ENCODE measurements around the gene PSMD1. TPM values are rescaled to one million over a fixed set of nuclear protein-coding genes. Genes with fewer than 3 reads are reported as not detected.

PSMD1 gene
- total RNA-seq, 1 donor from 2014 or later, result 87.3 TPM

- TF ChIP-seq CTCF (conservative IDR thresholded peaks at IDR 0.05; ENCODE audit: low read depth, low read length), result no peak
- DNase-seq (ENCODE audit: low read depth), result no peak
Observed at GRCh38 chr2:231184319-231184718, 127.7 kb downstream of the PSMD1 start.

GRCh38 chr2:231185050-231185725, 128.5 kb downstream of the PSMD1 start:
- TF ChIP-seq CTCF (conservative IDR thresholded peaks at IDR 0.05; ENCODE audit: low read depth, low read length), result no peak
- no peak overlapping the region for H3K4me3 ChIP-seq (ENCODE audit: low read depth, low read length)
- no peak for DNase-seq (ENCODE audit: low read depth)

More at GRCh38 chr2:231184319-231184718, 127.7 kb downstream of the PSMD1 start:
- no peak overlapping the region for H3K4me3 ChIP-seq (ENCODE audit: low read depth, low read length)

- no peak for DNase-seq (ENCODE audit: low read depth)
- TF ChIP-seq CTCF (conservative IDR thresholded peaks at IDR 0.05; ENCODE audit: low read depth, low read length), result no peak
- no peak overlapping the region for H3K4me3 ChIP-seq (ENCODE audit: low read depth, low read length)
Observed at GRCh38 chr2:231185886-231186285, 129.2 kb downstream of the PSMD1 start.

DNA sequence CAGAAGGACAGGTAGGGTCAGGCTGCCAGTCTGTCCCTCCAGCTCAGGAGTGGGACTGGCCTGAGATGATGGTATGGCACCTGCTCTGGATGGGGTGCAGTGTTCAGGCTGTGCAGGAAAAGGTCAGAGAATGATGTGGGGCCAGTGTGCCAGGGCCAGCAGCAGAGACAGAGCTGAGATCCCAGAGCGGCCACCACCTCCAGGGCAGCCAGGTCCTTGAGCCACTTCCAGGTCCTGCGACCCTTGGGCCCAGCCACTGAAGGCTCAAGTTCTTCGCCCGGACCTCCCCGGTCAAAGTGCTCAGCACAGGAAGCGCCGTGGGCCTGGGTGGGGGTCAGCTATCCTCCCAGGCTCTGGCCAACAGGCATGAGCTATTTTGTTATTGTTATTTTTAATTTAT, 129.7 kb downstream of the PSMD1 start:
- DNase-seq (ENCODE audit: low read depth), result no peak
- no peak for TF ChIP-seq CTCF (conservative IDR thresholded peaks at IDR 0.05; ENCODE audit: low read depth, low read length)
- H3K4me3 ChIP-seq (ENCODE audit: low read depth, low read length), result no peak overlapping the region

- TF ChIP-seq CTCF (conservative IDR thresholded peaks at IDR 0.05; ENCODE audit: low read depth, low read length), result no peak
- DNase-seq (ENCODE audit: low read depth), result no peak
- H3K4me3 ChIP-seq (ENCODE audit: low read depth, low read length), result no peak overlapping the region
Observed at GRCh38 chr2:231187736-231188505, 131.3 kb downstream of the PSMD1 start.

DNA sequence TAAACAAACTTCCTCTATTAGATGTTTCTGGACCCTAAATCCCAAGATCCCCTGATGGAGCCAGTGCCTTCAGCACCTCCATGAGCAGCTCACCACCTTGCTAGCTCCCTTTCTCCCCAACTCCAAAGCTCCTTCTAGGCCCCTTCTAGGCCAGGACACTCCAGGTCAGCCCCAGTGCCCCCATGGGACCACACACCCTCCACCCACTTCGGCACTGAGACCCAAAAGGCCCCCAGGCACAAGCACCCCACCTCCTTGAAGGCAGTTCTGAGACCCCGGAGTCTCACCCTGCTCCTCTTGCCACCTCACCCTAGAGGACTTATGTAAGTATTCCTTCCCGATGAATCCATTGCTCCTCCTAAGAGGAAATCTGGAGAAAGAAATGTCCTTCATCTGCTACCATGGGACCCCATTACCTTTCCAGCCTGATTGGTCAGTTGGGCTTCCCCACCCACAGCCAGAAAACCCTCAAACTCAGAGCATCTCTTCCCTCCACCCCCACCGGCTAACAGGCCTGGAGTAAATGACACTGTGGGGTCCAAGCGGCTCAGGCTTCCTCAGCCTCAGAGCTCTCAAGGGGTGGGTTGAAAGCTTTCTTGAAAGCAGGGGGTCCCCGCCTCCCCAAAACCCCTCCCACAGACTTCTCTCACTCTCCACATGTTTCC, 132.0 kb downstream of the PSMD1 start:
- DNase-seq (ENCODE audit: low read depth), result no peak
- no peak for TF ChIP-seq CTCF (conservative IDR thresholded peaks at IDR 0.05; ENCODE audit: low read depth, low read length)
- H3K4me3 ChIP-seq (ENCODE audit: low read depth, low read length), result no peak overlapping the region

Data from epithelial cell of proximal tubule (primary cell).